GM12878 (cell line): ENCODE results near the gene PLEKHH1. TPM values are rescaled to one million over a fixed set of nuclear protein-coding genes. Genes with fewer than 3 reads are reported as not detected.

Source experiments
- ATAC-seq: fragments of 200-7000 bp; cut with Tn5 transposase; 3 replicates; pipeline ENCODE4 v1.9.1; 2020; ENCODE audit warnings: mild to moderate bottlenecking, moderate library complexity
- BruUV-seq: library from RNA; stranded (reverse); fragments of 400-500 nt; replicated peaks from 2 replicates; lab custom pipeline; 2021; lab: Mats Ljungman, UMichigan
- CTCF ChIA-PET: fragments of 300-600 bp; sonication (Branson Sonifier 250); formaldehyde crosslinking; extraction: SDS; loops from one replicate; lab custom pipeline; 2021; ENCODE audit warnings: inconsistent platforms; lab: Yijun Ruan, JAX
- POLR2A ChIA-PET: fragments of 350-600 bp; formaldehyde crosslinking; extraction: SDS; loops from one replicate; lab custom pipeline; 2021; ENCODE audit warnings: inconsistent platforms; lab: Charles Lee
- RAD21 ChIA-PET: fragments of 300-600 bp; sonication (Branson Sonifier 250); formaldehyde crosslinking; loops from one replicate; lab custom pipeline; 2023; ENCODE audit warnings: antibody characterized with exemption; ENCODE audit not compliant: unreplicated experiment; lab: Charles Lee
- SMC1A ChIA-PET: fragments of 300-600 bp; sonication (Branson Sonifier 250); formaldehyde crosslinking; loops from one replicate; lab custom pipeline; 2023; ENCODE audit not compliant: unreplicated experiment, uncharacterized antibody; lab: Charles Lee
- DNase-seq: peaks from one replicate; pipeline ENCODE4 v3.0.0-alpha.2; 2011; ENCODE audit warnings: low read depth, low spot score
- FAIRE-seq: peaks from 3 replicates; lab custom pipeline; 2011; peaks lifted over from hg19 to GRCh38; lab: Jason Lieb, UNC
- H2AFZ ChIP-seq: 2 replicates; pipeline ENCODE4 v1.6.0; 2011; ENCODE audit warnings: low read depth, low read length, control low read depth; ENCODE audit not compliant: control insufficient read depth
- H3K27ac ChIP-seq: 2 replicates; pipeline ENCODE4 v1.5.1; 2011; ENCODE audit warnings: control low read depth; ENCODE audit not compliant: control insufficient read depth, insufficient read depth
- H3K27me3 ChIP-seq, 2 experiments: replicated peaks in 1 of 2; 2 replicates each; pipeline versions ENCODE4 v1.6.0 to v1.6.1; 2011; ENCODE audit warnings: low read length in 1 of 2; ENCODE audit not compliant: control insufficient read depth in 2 of 2, insufficient read depth in 2 of 2
- H3K36me3 ChIP-seq, 2 experiments: 2 replicates each; pipeline ENCODE4 v1.5.1; 2011; ENCODE audit warnings: low read length in 1 of 2; ENCODE audit not compliant: control insufficient read depth in 2 of 2, insufficient read depth in 2 of 2
- H3K4me1 ChIP-seq: 2 replicates; pipeline ENCODE4 v1.6.1; 2011; ENCODE audit warnings: mild to moderate bottlenecking, low read length, moderate library complexity, mixed read lengths; ENCODE audit not compliant: control insufficient read depth, insufficient read depth
- H3K4me2 ChIP-seq: 2 replicates; pipeline ENCODE4 v1.6.0; 2011; ENCODE audit warnings: control low read depth; ENCODE audit not compliant: control insufficient read depth, insufficient read depth
- H3K4me3 ChIP-seq: fragments of 200-600 bp; sonication (generic); 2 replicates; pipeline ENCODE4 v1.5.1; 2016
- H3K79me2 ChIP-seq: 2 replicates; pipeline ENCODE4 v1.6.0; 2011; ENCODE audit warnings: low read length; ENCODE audit not compliant: control insufficient read depth, insufficient read depth
- H3K9ac ChIP-seq: 2 replicates; pipeline ENCODE4 v1.8.0; 2011; ENCODE audit warnings: low read length, control low read depth, mixed read lengths; ENCODE audit not compliant: control insufficient read depth, insufficient read depth
- H3K9me3 ChIP-seq: replicated peaks from 3 replicates; pipeline ENCODE4 v1.5.1; 2011; ENCODE audit warnings: mild to moderate bottlenecking, low read length; ENCODE audit not compliant: control insufficient read depth, insufficient read depth
- H4K20me1 ChIP-seq: 2 replicates; pipeline ENCODE4 v1.6.0; 2011; ENCODE audit not compliant: control insufficient read depth, insufficient read depth
- CREB1 ChIP-seq: IDR thresholded peaks from 2 replicates; pipeline ENCODE4 v1.6.1; 2012; ENCODE audit warnings: low read depth, mild to moderate bottlenecking, inconsistent platforms
- CTCF ChIP-seq, 3 experiments: IDR thresholded peaks in 2 of 3; conservative IDR thresholded peaks in 1 of 3; 2 replicates each; pipeline ENCODE4 v1.5.1; 2011; ENCODE audit warnings: low read depth in 3 of 3, low read length in 3 of 3, mild to moderate bottlenecking in 3 of 3, control low read depth in 2 of 3, moderate library complexity in 2 of 3, inconsistent platforms in 1 of 3, mixed read lengths in 1 of 3; ENCODE audit not compliant: control insufficient read depth in 2 of 3, insufficient read depth in 1 of 3; ENCODE audit errors: extremely low read depth in 1 of 3
- IRF5 ChIP-seq: fragments of 450-650 bp; IDR thresholded peaks from 2 replicates; pipeline ENCODE4 v1.6.1; 2017; ENCODE audit warnings: borderline replicate concordance
- KDM1A ChIP-seq: fragments of 200-600 bp; sonication (generic); IDR thresholded peaks from 2 replicates; pipeline ENCODE4 v1.6.1; 2016; ENCODE audit warnings: borderline replicate concordance
- MTA2 ChIP-seq: fragments of 450-650 bp; IDR thresholded peaks from 2 replicates; pipeline ENCODE4 v1.6.1; 2016; ENCODE audit warnings: low read depth, mild to moderate bottlenecking, moderate library complexity
- NFYA ChIP-seq: IDR thresholded peaks from 2 replicates; pipeline ENCODE4 v1.6.1; 2011; ENCODE audit warnings: low read depth, mild to moderate bottlenecking, low read length, improper control_type of control experiment, borderline replicate concordance
- NKRF ChIP-seq: fragments of 450-650 bp; conservative IDR thresholded peaks from 2 replicates; pipeline ENCODE4 v1.6.1; 2017; ENCODE audit warnings: mild to moderate bottlenecking, moderate library complexity
- NR2C2 ChIP-seq: IDR thresholded peaks from 2 replicates; pipeline ENCODE4 v1.6.1; 2011; ENCODE audit warnings: borderline replicate concordance, low read depth; ENCODE audit not compliant: control insufficient read depth, insufficient read length
- RB1 ChIP-seq: fragments of 450-650 bp; formaldehyde crosslinking; IDR thresholded peaks from 2 replicates; pipeline ENCODE4 v1.6.1; 2017; ENCODE audit warnings: mild to moderate bottlenecking, borderline replicate concordance
- USF1 ChIP-seq: IDR thresholded peaks from 2 replicates; pipeline ENCODE4 v1.6.1; 2011; ENCODE audit warnings: borderline replicate concordance, low read depth, mild to moderate bottlenecking, moderate library complexity, mixed read lengths, low read length; ENCODE audit not compliant: insufficient read depth; ENCODE audit errors: extremely low read length
- ZBED1 ChIP-seq: IDR thresholded peaks from 2 replicates; pipeline ENCODE4 v1.6.1; 2016; ENCODE audit warnings: borderline replicate concordance
- WGBS: methylation state at CpG from one replicate; pipeline ENCODE4 v1.1.6; 2016; ENCODE audit warnings: low lambda C conversion rate; ENCODE audit not compliant: insufficient replicate concordance, insufficient coverage; ENCODE audit errors: missing lambda C conversion rate; 5-methylcytosine and 5-hydroxymethylcytosine counted together
- in situ Hi-C: fragments of 300-500 bp; cut with MboI; formaldehyde crosslinking; loops from 9 replicates; pipeline ENCODE4 v1.14.3; 2018; ENCODE audit warnings: mixed read lengths
- intact Hi-C: fragments of 100-400 bp; cut with micrococcal nuclease; formaldehyde crosslinking; loops from one replicate; pipeline ENCODE4 v1.14.2; 2022; ENCODE audit not compliant: unreplicated experiment
- polyA plus RNA-seq, 11 experiments: library from polyadenylated mRNA; depleted of rRNA in 4 of 11; unstranded in 6 of 11; stranded (reverse) in 5 of 11; fragments of >200 nt; fragmentation: Nextera tagmentation in 4 of 11; fragmentation: Illumina TruSeq in 1 of 11; extraction: Ambion mirVana in 4 of 11; extraction: Trizol in 1 of 11; gene quantifications; 1 replicate in 1 of 11; 2 replicates in 10 of 11; pipeline versions ENCODE4 v1.2.1 to v1.2.3, GENCODE V29; 2011 to 2016; ENCODE audit warnings: inconsistent platforms in 2 of 11, missing spikeins in 2 of 11, low read depth in 1 of 11
- total RNA-seq, 4 experiments: library from RNA; depleted of rRNA in 3 of 4; stranded (reverse); fragments of >200 nt in 3 of 4; fragmentation: Illumina TruSeq in 1 of 4; extraction: Trizol in 1 of 4; gene quantifications; 2 replicates each; pipeline versions ENCODE4 v1.2.1 to v1.2.3, GENCODE V29; 2013 to 2021

The PLEKHH1 gene
- total and polyA plus RNA-seq, 10 of the 15 experiments (the other 5 are each of a cell fraction or from before 2014, with no cell fraction given) = 0.11 to 0.95 (median 0.41) TPM

GRCh38 chr14:67529947-67530935, 2.8 kb upstream of the PLEKHH1 start (continued):
- TF ChIP-seq NFYA (no peak), NR2C2 (no peak), MTA2 (no peak), USF1 (no peak)

- Histone ChIP-seq H4K20me1 (no peaks in the 10 kb centered on the region), H3K27ac (no peak overlapping the region), H3K4me3 (peak overlapping the region; percentile 68), H3K4me2 (peak overlapping the region; percentile 89), H3K9ac (no peak overlapping the region; the same call in 1 of the 2 replicates), H3K9me3 (no peaks in the 10 kb centered on the region), H2AFZ (peak overlapping the region; percentile 58), H3K27me3 (peaks cover 0 to 15% of the 10 kb centered on the region in 2 experiments), H3K4me1 (no peaks in the 10 kb centered on the region), H3K36me3 (no peaks in the 10 kb centered on the region), H3K79me2 (no peaks in the 10 kb centered on the region)
- POLR2A ChIA-PET = no interaction called here
- CTCF ChIA-PET = interaction anchor here (2.7 to 3.9 kb wide), 2 partner anchors 39 to 106 kb away, joined by 10 to 22 read pairs; no protein-coding TSS in a partner anchor
- DNase-seq = no peak
- 24% methylated on average over 23 of the region's 23 CpGs for WGBS
- intact Hi-C loops (no loop called here), in situ Hi-C loops (no loop called here)
- FAIRE-seq = no peak
- BruUV-seq = no TSS peak
- RAD21 ChIA-PET = interaction anchor here (1.0 kb wide), 1 partner anchor 39 kb away, joined by 3 read pairs; no protein-coding TSS in a partner anchor
- ATAC-seq = no peak
- SMC1A ChIA-PET = interaction anchor here (1.2 kb wide), 1 partner anchor 19 kb away, joined by 3 read pairs; no protein-coding TSS in a partner anchor
- TF ChIP-seq RB1 (no peak), ZBED1 (no peak), IRF5 (no peak), CTCF (IDR thresholded peaks at IDR 0.05 in 2 of 3, conservative IDR thresholded peaks at IDR 0.05 in 1 of 3; ENCODE audit: control insufficient read depth in 2 of 3, extremely low read depth in 1 of 3, insufficient read depth in 1 of 3, low read depth in 3 of 3, low read length in 3 of 3) (no peak), CREB1 (no peak), NKRF (no peak), KDM1A (no peak)
These were observed 488 bp upstream of the PLEKHH1 start for GRCh38 chr14:67532606-67532997.
